Erythroblast (primary cell): Measurements from ENCODE around the gene PTX4.

Experiments used
- GATA1 ChIP-seq: IDR thresholded peaks from 2 replicates; pipeline ENCODE4 v1.6.1; 2011; ENCODE audit warnings: low read depth, mild to moderate bottlenecking, control low read depth, low read length, moderate library complexity
- POLR2A ChIP-seq: IDR thresholded peaks from 2 replicates; pipeline ENCODE4 v1.6.1; 2011; ENCODE audit warnings: mild to moderate bottlenecking, low read length

GRCh38 chr16:1458977-1459341 lies 29.8 kb downstream of the PTX4 start:
- TF ChIP-seq POLR2A: no peak
- TF ChIP-seq GATA1: no peak
